GM21515 (cell line): Measurements from ENCODE around the gene MED28.
"Not testable (repeated sequence)": the region's sequence is repeated elsewhere in the genome, so short reads cannot be mapped to it uniquely, and the experiment has no call there.

ENCODE experiments used
- ATAC-seq: cut with Tn5 transposase; IDR thresholded peaks from one replicate; pipeline ENCODE4 v1.9.1; 2021; ENCODE audit not compliant: unreplicated experiment

The MED28 gene

GRCh38 chr4:17616283-17616682, 1.8 kb downstream of the MED28 start:
- no peak for ATAC-seq

GRCh38 chr4:17618926-17619325, 4.5 kb downstream of the MED28 start:
- no peak for ATAC-seq

GRCh38 chr4:17619416-17620105, 5.1 kb downstream of the MED28 start:
- ATAC-seq: no peak

GRCh38 chr4:17623451-17624001, 9.1 kb downstream of the MED28 start:
- ATAC-seq: no peak

GRCh38 chr4:17624821-17625220, 10.4 kb downstream of the MED28 start:
- no peak for ATAC-seq

- ATAC-seq: no peak
These were observed 15.8 kb downstream of the MED28 start for GRCh38 chr4:17630228-17630627.

- no peak for ATAC-seq
These were observed 19.2 kb downstream of the MED28 start for GRCh38 chr4:17633600-17633999.

- ATAC-seq: no peak
These were observed 20.6 kb downstream of the MED28 start for GRCh38 chr4:17635056-17635455.

- no peak for ATAC-seq
These were observed 21.9 kb downstream of the MED28 start for GRCh38 chr4:17636341-17636695.

GRCh38 chr4:17636696-17637622, 22.5 kb downstream of the MED28 start:
- peak; percentile 91 for ATAC-seq

GRCh38 chr4:17639136-17639535, 24.7 kb downstream of the MED28 start:
- no peak for ATAC-seq

GRCh38 chr4:17642398-17642783, 27.9 kb downstream of the MED28 start:
- ATAC-seq: no peak

GRCh38 chr4:17646693-17647092, 32.3 kb downstream of the MED28 start:
- ATAC-seq: no peak

- no peak for ATAC-seq
These were observed 32.9 kb downstream of the MED28 start for GRCh38 chr4:17647176-17647806.

- no peak for ATAC-seq
These were observed 33.5 kb downstream of the MED28 start for GRCh38 chr4:17647927-17648326.

- no peak for ATAC-seq
These were observed 36.0 kb downstream of the MED28 start for GRCh38 chr4:17650406-17650805.

- no peak for ATAC-seq
These were observed 40.3 kb downstream of the MED28 start for GRCh38 chr4:17654701-17655100.

GRCh38 chr4:17657090-17657489, 42.6 kb downstream of the MED28 start:
- no peak for ATAC-seq

- ATAC-seq: no peak
These were observed 43.4 kb downstream of the MED28 start for GRCh38 chr4:17657849-17658248.

- not testable (repeated sequence) for ATAC-seq
These were observed 44.8 kb downstream of the MED28 start for GRCh38 chr4:17659196-17659595.

GRCh38 chr4:17662694-17663093, 48.3 kb downstream of the MED28 start:
- no peak for ATAC-seq

GRCh38 chr4:17664755-17665154, 50.3 kb downstream of the MED28 start:
- peak; percentile 89 for ATAC-seq
